T-helper 2 cell treated with Interferon-gamma antibody and Interleukin-4, amounts not matched to agents 5 μg/mL and 100 μg/mL, for 36 hours (primary cell): Measurements from ENCODE around the gene SHISA5.

Experiments
- DNase-seq: peaks from one replicate; pipeline ENCODE4 v3.0.0; 2021; ENCODE audit warnings: low spot score
- H3K27ac Mint-ChIP-seq: one replicate; pipeline ENCODE4 v1.8.0; 2021; ENCODE audit warnings: mild to moderate bottlenecking, mixed read lengths
- H3K27me3 Mint-ChIP-seq: one replicate; pipeline ENCODE4 v1.8.0; 2021; ENCODE audit warnings: low read depth, mixed read lengths
- H3K36me3 Mint-ChIP-seq: one replicate; pipeline ENCODE4 v1.8.0; 2021; ENCODE audit warnings: low read depth, mixed read lengths
- H3K4me1 Mint-ChIP-seq: one replicate; pipeline ENCODE4 v1.8.0; 2021; ENCODE audit warnings: low read depth, mixed read lengths
- H3K4me3 Mint-ChIP-seq: one replicate; pipeline ENCODE4 v1.8.0; 2022; ENCODE audit warnings: mild to moderate bottlenecking, moderate library complexity, mixed read lengths
- H3K9me3 Mint-ChIP-seq: one replicate; pipeline ENCODE4 v1.8.0; 2021; ENCODE audit warnings: mixed read lengths

SHISA5 gene

GRCh38 chr3:48446043-48446424 is 57.9 kb downstream of the SHISA5 start:
- H3K4me3 Mint-ChIP-seq: peak overlapping the region; percentile 87
- H3K27me3 Mint-ChIP-seq: no peaks in the 10 kb centered on the region
- no peaks in the 10 kb centered on the region for H3K9me3 Mint-ChIP-seq
- peaks cover 34% of the 10 kb centered on the region for H3K4me1 Mint-ChIP-seq
- DNase-seq: no peak
- peak overlapping the region; percentile 87 for H3K27ac Mint-ChIP-seq
- peaks cover 37% of the 10 kb centered on the region for H3K36me3 Mint-ChIP-seq

GRCh38 chr3:48445277-48445882 is 58.6 kb downstream of the SHISA5 start:
- no peak for DNase-seq
- no peaks in the 10 kb centered on the region for H3K9me3 Mint-ChIP-seq
- H3K36me3 Mint-ChIP-seq: peaks cover 42% of the 10 kb centered on the region
- peak overlapping the region; percentile 87 for H3K4me3 Mint-ChIP-seq
- H3K27me3 Mint-ChIP-seq: no peaks in the 10 kb centered on the region
- peak overlapping the region; percentile 87 for H3K27ac Mint-ChIP-seq
- peaks cover 34% of the 10 kb centered on the region for H3K4me1 Mint-ChIP-seq

- Mint-ChIP-seq H3K27me3 (no peaks in the 10 kb centered on the region), H3K4me3 (peak overlapping the region; percentile 99), H3K36me3 (peaks cover 37% of the 10 kb centered on the region), H3K4me1 (peaks cover 31% of the 10 kb centered on the region), H3K27ac (peak overlapping the region; percentile 53), H3K9me3 (no peaks in the 10 kb centered on the region)
- DNase-seq: no peak
Observed at GRCh38 chr3:48441940-48442339, 62.0 kb downstream of the SHISA5 start.

- H3K27ac Mint-ChIP-seq: peak overlapping the region; percentile 95
- peaks cover 37% of the 10 kb centered on the region for H3K36me3 Mint-ChIP-seq
- DNase-seq: no peak
- H3K4me3 Mint-ChIP-seq: peak overlapping the region; percentile 99
- peaks cover 24% of the 10 kb centered on the region for H3K4me1 Mint-ChIP-seq
- no peaks in the 10 kb centered on the region for H3K9me3 Mint-ChIP-seq
- H3K27me3 Mint-ChIP-seq: no peaks in the 10 kb centered on the region
Observed at GRCh38 chr3:48440590-48440958, 63.4 kb downstream of the SHISA5 start.

- H3K27me3 Mint-ChIP-seq: no peaks in the 10 kb centered on the region
Observed at GRCh38 chr3:48439820-48440589, 64.0 kb downstream of the SHISA5 start, which contains the start of the genes CCDC51 and TMA7. Gene CCDC51, minus strand, starts transcription at chr3:48440119. Its CDS starts 4,991 bp downstream, at chr3:48435128. Gene TMA7, plus strand, starts transcription at chr3:48440257. Its CDS starts 40 bp downstream, at chr3:48440297.

GRCh38 chr3:48437812-48438211 is 66.2 kb downstream of the SHISA5 start:
- no peaks in the 10 kb centered on the region for H3K9me3 Mint-ChIP-seq
- H3K4me3 Mint-ChIP-seq: no peak overlapping the region
- no peaks in the 10 kb centered on the region for H3K27me3 Mint-ChIP-seq
- peaks cover 26% of the 10 kb centered on the region for H3K4me1 Mint-ChIP-seq
- H3K27ac Mint-ChIP-seq: no peak overlapping the region
- H3K36me3 Mint-ChIP-seq: peaks cover 26% of the 10 kb centered on the region
- no peak for DNase-seq

More at GRCh38 chr3:48439820-48440589, 64.0 kb downstream of the SHISA5 start, which contains the start of the genes CCDC51 and TMA7:
- H3K36me3 Mint-ChIP-seq: peaks cover 37% of the 10 kb centered on the region
- peaks cover 26% of the 10 kb centered on the region for H3K4me1 Mint-ChIP-seq
- H3K27ac Mint-ChIP-seq: peak within 1 kb of the TSS; percentile 95
- no peaks in the 10 kb centered on the region for H3K9me3 Mint-ChIP-seq
- H3K4me3 Mint-ChIP-seq: peak within 1 kb of the TSS; percentile 99
- DNase-seq: peak; percentile 98

GRCh38 chr3:48436855-48437254 is 67.1 kb downstream of the SHISA5 start:
- no peaks in the 10 kb centered on the region for H3K27me3 Mint-ChIP-seq
- no peaks in the 10 kb centered on the region for H3K9me3 Mint-ChIP-seq
- peaks cover 22% of the 10 kb centered on the region for H3K36me3 Mint-ChIP-seq
- no peak for DNase-seq
- H3K4me1 Mint-ChIP-seq: peaks cover 22% of the 10 kb centered on the region
- H3K27ac Mint-ChIP-seq: no peak overlapping the region
- H3K4me3 Mint-ChIP-seq: no peak overlapping the region

GRCh38 chr3:48436477-48436787 is 67.5 kb downstream of the SHISA5 start:
- H3K9me3 Mint-ChIP-seq: no peaks in the 10 kb centered on the region
- H3K4me1 Mint-ChIP-seq: peaks cover 18% of the 10 kb centered on the region
- no peaks in the 10 kb centered on the region for H3K27me3 Mint-ChIP-seq
- no peak overlapping the region for H3K4me3 Mint-ChIP-seq
- H3K36me3 Mint-ChIP-seq: peaks cover 22% of the 10 kb centered on the region
- no peak overlapping the region for H3K27ac Mint-ChIP-seq
- no peak for DNase-seq

GRCh38 chr3:48435774-48436476 is 68.0 kb downstream of the SHISA5 start:
- H3K4me1 Mint-ChIP-seq: peaks cover 17% of the 10 kb centered on the region
- no peak overlapping the region for H3K27ac Mint-ChIP-seq
- no peak overlapping the region for H3K4me3 Mint-ChIP-seq
- peak; percentile 80 for DNase-seq
- H3K36me3 Mint-ChIP-seq: peaks cover 19% of the 10 kb centered on the region
- H3K9me3 Mint-ChIP-seq: no peaks in the 10 kb centered on the region
- no peaks in the 10 kb centered on the region for H3K27me3 Mint-ChIP-seq

GRCh38 chr3:48435223-48435595 is 68.8 kb downstream of the SHISA5 start:
- H3K27me3 Mint-ChIP-seq: peaks cover 2% of the 10 kb centered on the region
- no peak overlapping the region for H3K4me3 Mint-ChIP-seq
- no peak overlapping the region for H3K27ac Mint-ChIP-seq
- DNase-seq: no peak
- peaks cover 19% of the 10 kb centered on the region for H3K4me1 Mint-ChIP-seq
- peaks cover 13% of the 10 kb centered on the region for H3K36me3 Mint-ChIP-seq
- no peaks in the 10 kb centered on the region for H3K9me3 Mint-ChIP-seq

GRCh38 chr3:48434591-48435222 is 69.3 kb downstream of the SHISA5 start:
- peaks cover 19% of the 10 kb centered on the region for H3K4me1 Mint-ChIP-seq
- peaks cover 8% of the 10 kb centered on the region for H3K36me3 Mint-ChIP-seq
- peaks cover 6% of the 10 kb centered on the region for H3K27me3 Mint-ChIP-seq
- H3K4me3 Mint-ChIP-seq: no peak overlapping the region
- H3K9me3 Mint-ChIP-seq: no peaks in the 10 kb centered on the region
- DNase-seq: no peak
- no peak overlapping the region for H3K27ac Mint-ChIP-seq

- DNase-seq: no peak
- Mint-ChIP-seq H3K4me3 (no peak overlapping the region), H3K27ac (no peak overlapping the region)
Observed at GRCh38 chr3:48433472-48434118, 70.4 kb downstream of the SHISA5 start.

More at GRCh38 chr3:48433472-48434118, 70.4 kb downstream of the SHISA5 start:
- H3K27me3 Mint-ChIP-seq: peaks cover 6% of the 10 kb centered on the region
- peaks cover 14% of the 10 kb centered on the region for H3K4me1 Mint-ChIP-seq
- H3K9me3 Mint-ChIP-seq: no peaks in the 10 kb centered on the region
- H3K36me3 Mint-ChIP-seq: peaks cover 8% of the 10 kb centered on the region
